ENCODE measurements around the gene ANTXR1.

Gene ANTXR1

GRCh38 chr2:69034122-69034521, 21.1 kb downstream of the ANTXR1 start:
- DNase-seq (ENCODE audit: low read depth), result no peak

DNA sequence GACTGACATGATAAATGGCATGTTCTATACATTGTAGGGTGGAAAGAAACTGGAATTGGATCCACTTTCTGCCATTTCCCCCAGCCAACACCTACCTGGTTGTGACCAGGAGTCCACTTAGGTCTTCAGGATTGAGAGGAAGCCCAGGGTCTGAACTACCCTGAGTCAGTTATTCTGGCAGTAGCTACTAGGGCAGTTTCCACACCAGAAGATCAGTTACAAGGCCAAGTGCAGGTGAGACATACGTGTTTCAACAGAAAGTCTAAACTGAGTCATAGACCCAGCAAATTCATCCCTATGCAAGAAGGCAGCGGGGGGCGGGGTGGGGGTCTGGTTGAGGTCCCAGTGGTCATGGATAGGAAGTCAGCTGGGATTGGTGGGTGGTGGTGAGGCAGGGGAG, 21.9 kb downstream of the ANTXR1 start:
- DNase-seq (ENCODE audit: low read depth), result peak; percentile 40

- DNase-seq (ENCODE audit: low read depth), result peak; percentile 44
Observed at GRCh38 chr2:69036926-69037325, 23.9 kb downstream of the ANTXR1 start.

- DNase-seq (ENCODE audit: low read depth), result no peak
Observed at GRCh38 chr2:69041214-69041613, 28.2 kb downstream of the ANTXR1 start.

- no peak for DNase-seq (ENCODE audit: low read depth)
Observed at GRCh38 chr2:69043736-69044400, 30.9 kb downstream of the ANTXR1 start.

DNA sequence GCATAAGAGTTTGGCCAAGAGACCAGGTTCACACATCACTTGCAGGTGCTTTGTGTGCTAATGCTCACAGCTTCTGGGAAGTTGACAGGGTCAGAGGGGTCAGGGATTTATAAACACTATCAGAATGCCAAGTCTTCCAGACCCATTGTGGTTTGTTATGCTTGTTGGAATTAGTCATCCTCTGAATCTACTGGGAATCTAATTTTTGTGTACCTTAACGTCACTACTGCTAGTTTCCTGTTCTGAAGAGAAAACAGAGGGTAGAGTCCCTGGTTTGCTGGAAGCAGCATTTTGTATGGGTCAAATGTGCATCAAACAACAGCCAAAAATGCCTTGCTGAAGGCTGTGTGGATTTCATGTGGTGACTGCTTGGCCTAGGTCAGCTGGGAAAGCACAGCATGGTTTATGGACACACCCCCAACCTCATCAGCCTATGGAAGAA, 33.3 kb downstream of the ANTXR1 start:
- DNase-seq (ENCODE audit: low read depth), result peak; percentile 90

GRCh38 chr2:69047625-69048145, 34.7 kb downstream of the ANTXR1 start:
- no peak for DNase-seq (ENCODE audit: low read depth)

GRCh38 chr2:69050802-69051201, 37.8 kb downstream of the ANTXR1 start:
- DNase-seq (ENCODE audit: low read depth), result no peak

DNA sequence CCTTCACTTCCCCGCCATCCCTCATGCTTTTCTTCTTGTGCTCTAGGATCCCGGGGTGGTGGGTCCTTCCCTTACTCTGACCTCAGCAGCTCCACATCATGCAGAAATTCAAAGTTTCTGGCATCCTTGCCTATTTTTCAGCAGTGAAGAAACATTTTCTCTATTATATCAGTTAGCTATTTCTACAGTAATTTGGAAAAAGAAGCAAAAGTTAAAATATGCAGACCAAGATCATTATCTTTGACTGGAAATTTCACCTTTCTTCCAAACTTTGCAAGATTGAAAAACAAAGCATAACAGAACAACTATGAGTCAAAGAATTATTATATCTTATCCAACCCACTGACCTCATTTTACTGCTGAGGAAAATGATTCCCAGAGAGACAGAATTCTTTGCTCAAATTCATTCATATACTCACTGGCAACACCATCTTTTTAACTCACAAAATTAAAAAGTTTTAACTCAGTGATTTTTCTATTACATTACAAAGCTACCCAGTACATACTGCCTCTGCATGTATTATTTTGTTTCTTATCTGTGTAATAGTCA, 40.5 kb downstream of the ANTXR1 start:
- peak; percentile 47 for DNase-seq (ENCODE audit: low read depth)

GRCh38 chr2:69054431-69054830, 41.5 kb downstream of the ANTXR1 start:
- DNase-seq (ENCODE audit: low read depth), result peak; percentile 34

- no peak for DNase-seq (ENCODE audit: low read depth)
Observed at GRCh38 chr2:69055688-69056470, 42.9 kb downstream of the ANTXR1 start.

GRCh38 chr2:69057660-69058059, 44.7 kb downstream of the ANTXR1 start:
- no peak for DNase-seq (ENCODE audit: low read depth)

- peak; percentile 87 for DNase-seq (ENCODE audit: low read depth)
Observed at GRCh38 chr2:69059731-69060290, 46.8 kb downstream of the ANTXR1 start.

GRCh38 chr2:69060938-69061501, 48.0 kb downstream of the ANTXR1 start:
- no peak for DNase-seq (ENCODE audit: low read depth)

DNA sequence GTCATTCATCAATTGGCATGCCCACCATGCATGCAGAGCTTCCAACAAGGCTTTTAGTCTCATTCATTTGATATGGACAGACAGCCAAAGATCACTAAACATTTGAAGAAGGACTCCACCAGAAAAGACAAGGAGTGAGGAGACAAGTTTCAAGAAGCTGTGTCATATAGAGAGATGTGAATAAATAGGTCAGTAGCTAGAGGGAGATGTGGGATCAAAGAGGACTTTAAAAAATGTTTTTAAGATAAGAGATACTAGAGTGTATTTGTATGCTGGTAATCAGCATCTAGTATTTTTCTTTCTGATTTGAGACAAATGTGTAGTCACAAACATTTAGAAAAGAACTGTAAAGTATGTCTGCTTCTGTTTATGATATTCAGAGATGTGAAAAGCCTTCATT, 48.5 kb downstream of the ANTXR1 start:
- DNase-seq (ENCODE audit: low read depth), result peak; percentile 50

DNA sequence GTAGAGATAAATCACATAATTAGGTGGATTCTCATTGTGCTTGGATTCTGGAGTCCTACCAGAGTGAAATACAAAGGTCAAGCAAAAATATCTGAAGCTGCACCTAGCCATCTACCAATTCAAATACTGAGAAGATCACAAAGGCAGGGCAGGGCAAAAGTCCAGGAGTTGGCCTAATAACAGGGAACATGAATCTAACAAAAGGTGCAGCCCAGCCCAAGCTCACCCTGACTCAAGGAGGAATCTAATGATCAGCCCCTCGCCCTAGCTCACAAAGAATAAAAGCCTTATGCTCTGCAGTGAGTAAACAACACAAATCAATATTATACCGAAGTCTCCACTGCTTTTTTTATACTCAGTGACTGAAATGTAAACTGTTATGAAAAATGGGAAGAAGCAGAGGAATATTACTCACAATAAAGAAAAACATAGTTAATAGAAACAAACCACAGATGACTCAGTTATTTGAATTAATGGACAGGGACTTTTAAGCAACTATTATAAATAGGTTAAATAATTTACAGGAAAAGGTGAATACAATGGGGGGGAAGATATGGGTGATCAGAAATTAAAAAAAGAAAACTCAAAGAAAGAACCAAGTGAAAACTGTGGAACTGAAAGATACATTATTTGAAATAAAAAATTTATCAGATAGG, 49.5 kb downstream of the ANTXR1 start:
- peak; percentile 34 for DNase-seq (ENCODE audit: low read depth)

DNA sequence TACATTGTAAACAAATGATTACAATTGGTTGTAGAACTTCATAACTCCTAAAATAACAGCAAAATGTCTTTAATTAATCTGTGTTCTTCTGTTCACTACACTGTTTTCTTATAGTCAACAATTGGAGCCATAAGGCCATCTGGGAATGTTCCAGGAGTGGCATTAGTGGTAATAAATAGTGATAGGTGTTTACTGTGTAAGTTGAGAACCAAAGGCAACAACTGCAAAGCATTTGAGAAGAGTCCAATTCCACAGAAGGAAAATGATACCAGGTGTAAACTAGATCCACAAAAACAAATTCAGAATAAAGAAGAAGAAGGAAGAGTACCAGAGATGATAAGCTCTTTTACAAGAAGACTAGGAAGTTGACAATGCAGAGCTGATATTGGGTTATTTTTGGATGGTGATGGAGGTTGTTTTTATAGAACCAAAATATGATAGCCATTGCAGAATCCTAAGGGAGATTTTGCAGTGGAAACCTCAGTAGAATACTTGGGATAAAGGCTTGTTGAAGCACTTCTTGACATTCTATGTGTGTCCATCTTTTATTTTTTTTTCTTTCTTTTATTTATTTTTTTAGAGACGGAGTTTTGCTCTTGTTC, 52.9 kb downstream of the ANTXR1 start:
- DNase-seq (ENCODE audit: low read depth), result no peak

GRCh38 chr2:69067026-69067630, 54.1 kb downstream of the ANTXR1 start:
- DNase-seq (ENCODE audit: low read depth), result no peak

DNA sequence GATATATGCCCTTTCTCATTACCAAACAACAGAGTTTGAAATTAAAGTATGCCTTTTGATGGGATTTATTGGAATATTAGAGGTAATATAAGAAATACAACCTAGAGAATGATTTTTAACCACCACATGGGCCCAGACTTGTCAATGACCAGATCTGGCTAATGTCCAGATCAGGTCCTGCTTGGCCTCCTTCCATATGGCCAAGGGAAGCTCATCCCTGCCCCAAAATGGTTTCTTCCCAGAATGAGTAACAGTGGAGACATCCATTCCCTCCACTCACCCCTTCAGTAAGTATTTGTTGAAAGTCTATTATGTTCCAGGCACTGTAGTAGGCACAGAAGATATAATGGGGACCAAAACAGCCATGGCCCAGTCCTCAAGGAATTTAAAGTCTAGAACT, 54.9 kb downstream of the ANTXR1 start:
- no peak for DNase-seq (ENCODE audit: low read depth)

DNA sequence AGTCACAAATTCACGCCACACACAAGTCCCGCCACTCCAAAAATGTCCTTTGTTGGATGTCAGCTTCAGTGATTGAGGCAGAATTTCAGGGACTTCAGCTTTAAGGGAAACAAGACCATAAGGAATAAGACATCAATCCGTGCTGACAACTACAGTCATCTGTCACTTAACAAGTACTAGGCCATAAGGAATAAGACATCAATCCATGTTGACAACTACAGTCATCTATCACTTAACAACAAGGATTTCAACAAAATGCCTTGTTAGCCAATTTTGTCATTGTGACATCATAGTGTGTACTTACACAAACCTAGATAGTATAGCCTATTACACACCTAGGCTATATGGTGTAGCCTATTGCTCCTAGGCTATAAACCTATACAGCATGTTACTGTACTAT, 58.0 kb downstream of the ANTXR1 start:
- no peak for DNase-seq (ENCODE audit: low read depth)

Measured in amniotic epithelial cell (primary cell).